UCSD-AML1 (cell line): ENCODE data around the gene FNTB.

Source experiments
- DNase-seq: peaks from one replicate; lab custom pipeline; 2025; ENCODE audit not compliant: unreplicated experiment; lab: John Stamatoyannopoulos, UW

FNTB gene, protein sequence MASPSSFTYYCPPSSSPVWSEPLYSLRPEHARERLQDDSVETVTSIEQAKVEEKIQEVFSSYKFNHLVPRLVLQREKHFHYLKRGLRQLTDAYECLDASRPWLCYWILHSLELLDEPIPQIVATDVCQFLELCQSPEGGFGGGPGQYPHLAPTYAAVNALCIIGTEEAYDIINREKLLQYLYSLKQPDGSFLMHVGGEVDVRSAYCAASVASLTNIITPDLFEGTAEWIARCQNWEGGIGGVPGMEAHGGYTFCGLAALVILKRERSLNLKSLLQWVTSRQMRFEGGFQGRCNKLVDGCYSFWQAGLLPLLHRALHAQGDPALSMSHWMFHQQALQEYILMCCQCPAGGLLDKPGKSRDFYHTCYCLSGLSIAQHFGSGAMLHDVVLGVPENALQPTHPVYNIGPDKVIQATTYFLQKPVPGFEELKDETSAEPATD

DNA sequence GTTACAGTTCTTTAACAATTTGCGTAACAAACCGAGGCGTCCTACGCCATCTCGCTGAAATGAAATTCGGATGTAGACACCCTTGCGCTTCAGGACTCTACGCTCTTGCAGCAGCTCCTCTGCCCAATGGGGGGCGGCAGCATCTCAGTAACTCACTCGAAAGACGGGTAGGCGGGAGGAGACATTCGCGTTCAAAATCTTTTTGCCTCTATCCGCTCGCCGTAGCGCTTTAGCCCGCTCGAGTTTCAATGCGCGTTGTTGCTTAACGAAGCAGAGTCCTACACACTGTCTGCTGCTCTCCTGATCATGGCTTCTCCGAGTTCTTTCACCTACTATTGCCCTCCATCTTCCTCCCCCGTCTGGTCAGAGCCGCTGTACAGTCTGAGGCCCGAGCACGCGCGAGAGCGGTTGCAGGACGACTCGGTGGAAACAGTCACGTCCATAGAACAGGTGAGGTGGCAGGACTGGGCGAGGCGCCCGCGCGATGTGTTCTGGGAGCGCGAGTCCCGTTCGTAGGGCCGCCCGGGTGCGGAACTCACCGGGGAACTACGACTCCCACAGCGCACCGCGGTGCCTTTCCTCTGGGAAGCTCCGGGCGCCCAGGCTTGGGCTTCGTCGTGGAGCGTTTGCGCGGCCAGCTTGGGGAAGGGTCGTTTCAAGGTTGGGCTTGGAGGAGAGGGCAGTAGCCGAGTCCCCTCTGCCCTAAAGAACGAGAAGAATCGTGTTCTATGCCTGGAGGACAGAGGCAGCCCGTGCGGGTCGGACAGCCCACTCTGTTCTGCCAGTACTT, at the start of gene FNTB:
Gene FNTB (plus strand): TSS at position 248 of the 790 bp plus-strand sequence. CDS start 59 bp downstream, at position 307.
- DNase-seq = peak; percentile 95

DNA sequence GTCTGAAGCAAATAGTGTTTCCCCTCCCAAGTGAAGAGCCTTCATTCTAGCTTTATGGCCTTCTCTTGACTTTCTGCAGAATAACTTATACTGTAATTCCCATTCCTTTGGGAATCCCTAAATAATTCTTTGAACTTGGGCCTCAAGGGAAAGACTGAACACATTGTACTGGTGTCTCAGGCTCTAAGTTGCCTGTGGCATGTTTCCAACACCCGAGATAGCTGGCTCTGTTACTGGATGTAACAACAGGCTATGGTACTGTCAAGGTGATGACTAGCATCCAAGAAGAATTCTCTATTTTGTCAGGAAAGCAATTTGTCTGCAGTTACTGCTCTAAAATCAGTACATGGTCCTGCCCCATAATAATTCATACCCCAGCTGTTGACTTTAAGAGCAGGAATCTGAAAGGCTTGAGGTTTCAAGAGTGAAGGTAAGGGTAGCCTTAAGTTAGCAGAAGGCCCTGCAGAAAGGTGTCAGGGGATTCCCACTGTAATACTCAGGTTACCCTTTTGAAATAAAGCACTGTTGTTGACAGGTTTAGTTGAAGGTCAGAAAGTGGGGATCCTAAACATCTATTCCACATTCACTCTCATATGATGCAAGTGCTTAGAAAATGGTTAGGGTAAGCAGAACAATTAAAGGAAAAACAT, 49.4 kb upstream of the FNTB start:
- no peak for DNase-seq

DNA sequence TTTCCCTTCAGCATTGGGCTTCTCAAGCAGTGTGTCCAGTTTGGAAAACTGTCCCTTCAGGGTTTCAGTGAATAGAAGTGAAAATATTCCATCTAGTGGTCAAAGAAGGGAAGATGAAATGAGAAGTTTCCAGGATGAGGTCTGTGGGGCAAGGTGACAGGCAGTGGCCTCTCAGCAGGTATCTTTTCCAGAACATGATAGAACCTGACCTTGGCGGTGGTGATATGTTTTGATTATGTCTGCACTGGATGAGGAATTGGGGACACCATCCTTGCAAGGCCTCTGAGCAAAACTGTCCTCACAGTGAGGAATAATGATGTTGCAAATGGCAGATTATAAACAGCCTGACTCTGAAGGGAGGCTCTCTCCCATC, 48.9 kb upstream of the FNTB start:
- DNase-seq = no peak

DNA sequence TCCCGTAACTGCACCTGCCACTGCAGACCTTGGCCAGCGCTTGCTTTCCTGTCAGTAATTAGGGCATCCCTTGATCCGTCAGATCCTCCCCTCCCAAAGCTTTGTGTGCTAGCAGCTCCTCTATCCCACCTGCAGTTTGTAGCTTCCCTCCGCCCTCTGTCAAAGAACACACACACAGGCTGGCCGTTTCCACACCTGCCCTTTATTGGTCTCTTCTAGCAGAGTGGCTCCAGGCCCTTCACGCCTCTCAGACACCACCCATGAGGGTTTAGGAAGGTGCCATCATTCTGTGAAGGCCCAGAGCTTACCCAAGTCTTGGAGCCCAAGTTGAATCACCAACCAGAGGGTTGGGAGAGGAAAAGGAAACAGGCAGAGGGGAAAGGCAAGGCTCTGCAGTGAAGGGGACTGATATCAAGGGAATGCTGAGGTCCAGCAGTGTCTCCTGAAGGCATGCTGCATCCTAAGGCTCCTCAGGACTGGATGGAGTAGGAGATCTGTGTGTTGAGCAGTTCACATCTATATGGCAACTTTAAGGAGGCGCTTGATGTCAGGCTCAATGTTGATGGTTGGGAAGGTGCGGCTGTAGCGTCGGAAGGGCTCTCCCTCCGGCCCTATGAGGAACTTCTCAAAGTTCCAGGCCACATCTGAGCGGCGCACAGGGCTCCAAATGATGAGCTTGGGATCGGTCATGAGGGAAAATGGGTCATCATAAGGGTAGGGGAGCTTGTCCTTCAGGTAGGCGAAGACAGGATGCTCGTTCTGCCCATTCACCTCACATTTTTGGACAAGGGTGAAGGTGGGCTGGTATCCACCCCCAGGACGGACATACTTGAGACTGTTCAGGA, 47.5 kb upstream of the FNTB start:
- DNase-seq = no peak

DNA sequence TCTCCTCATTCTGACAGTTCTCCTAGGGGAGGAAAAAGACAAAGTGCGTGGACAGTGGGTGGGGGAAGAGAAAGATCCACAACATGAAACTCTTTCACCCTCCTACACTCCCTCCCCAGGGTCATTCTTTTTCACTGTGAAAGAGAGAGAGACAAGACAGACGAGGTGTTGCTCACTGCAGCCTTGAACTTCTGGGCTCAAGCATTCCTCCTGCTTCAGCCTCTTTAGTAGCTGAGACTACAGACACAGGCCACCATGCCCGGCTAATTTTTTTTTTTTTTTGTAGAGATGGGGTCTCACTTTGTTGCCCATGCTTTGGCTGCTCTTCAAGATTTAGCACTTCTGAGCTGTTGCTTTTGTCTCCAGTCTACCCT, 46.9 kb upstream of the FNTB start:
- DNase-seq = no peak

DNA sequence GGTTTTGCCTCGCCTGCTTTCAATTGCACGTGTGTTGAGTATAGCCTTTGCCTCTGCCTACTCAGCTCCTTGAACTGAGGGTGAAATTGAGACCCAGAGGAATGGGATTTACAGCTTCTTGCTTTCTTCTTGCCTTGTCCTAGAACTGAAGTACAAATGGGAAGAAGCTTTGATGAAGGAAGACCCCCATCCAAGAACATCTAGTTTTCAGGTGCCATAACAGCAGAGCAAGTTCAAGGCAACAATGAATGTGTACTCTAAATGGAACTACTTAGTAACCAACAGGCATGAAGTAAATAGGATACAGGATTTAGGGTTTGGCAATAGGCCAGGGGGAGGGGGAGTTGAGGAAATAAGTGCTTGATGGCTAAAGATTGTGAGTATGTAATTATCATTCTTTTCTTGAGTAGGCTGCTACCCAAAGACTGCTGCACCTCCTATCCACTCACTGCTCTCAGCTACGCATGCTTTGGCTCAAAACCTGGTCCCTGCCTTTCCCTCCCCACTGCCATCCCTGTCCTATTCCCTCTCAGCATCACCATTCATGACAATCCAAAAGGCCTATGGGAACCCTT, 46.3 kb upstream of the FNTB start:
- no peak for DNase-seq

DNA sequence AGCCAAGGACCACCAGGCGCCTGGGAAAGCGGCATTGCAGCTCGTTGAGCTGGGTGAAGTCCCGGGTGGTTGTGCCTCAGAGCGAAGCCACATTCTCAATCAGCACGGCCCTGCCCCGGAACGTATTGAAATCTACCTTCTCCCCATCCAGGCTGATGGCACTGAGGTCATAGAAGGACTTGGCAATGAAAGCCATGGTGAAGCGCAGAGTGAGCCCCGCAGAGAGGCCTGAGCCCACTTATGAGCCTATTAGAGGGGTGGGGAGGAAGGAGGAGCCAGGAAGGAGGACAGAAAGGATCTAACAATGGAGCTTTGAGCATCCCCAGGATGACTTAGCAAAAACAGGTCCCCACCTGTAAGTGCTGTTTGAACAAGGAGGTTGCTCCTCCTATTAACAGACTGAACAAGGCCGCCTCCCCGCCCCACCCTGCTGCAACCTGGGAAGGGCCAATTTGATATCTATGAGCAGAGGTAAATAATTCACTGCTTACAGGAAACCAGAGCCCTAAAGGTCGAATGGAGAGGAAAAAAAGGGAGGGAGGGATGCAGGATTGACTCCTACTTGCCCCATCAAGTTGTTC, 44.1 kb upstream of the FNTB start, which contains the start of gene GPX2:
Gene GPX2 (minus strand): TSS at position 215 of the 581 bp plus-strand sequence. CDS start 19 bp downstream, at position 196.
- no peak for DNase-seq

DNA sequence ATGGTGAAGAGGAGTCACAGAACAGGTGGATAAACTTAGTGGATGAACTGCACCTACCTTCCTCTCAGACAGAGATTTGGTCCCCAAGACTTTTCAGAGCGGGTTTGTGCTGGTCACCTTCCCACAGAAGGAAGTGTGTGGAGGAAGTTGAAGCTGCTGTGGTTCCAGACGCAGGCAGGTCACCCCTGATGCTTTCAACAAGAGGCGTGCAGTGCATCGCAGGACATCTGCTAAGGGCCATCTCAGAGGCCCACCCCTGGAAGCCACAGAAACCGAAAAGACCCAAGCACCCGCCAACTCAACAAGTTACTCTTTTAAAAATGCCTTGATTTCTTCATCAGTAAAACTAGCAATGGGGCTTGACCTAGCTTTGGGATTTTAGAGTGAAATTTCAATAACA, 43.1 kb upstream of the FNTB start:
- DNase-seq = no peak

DNA sequence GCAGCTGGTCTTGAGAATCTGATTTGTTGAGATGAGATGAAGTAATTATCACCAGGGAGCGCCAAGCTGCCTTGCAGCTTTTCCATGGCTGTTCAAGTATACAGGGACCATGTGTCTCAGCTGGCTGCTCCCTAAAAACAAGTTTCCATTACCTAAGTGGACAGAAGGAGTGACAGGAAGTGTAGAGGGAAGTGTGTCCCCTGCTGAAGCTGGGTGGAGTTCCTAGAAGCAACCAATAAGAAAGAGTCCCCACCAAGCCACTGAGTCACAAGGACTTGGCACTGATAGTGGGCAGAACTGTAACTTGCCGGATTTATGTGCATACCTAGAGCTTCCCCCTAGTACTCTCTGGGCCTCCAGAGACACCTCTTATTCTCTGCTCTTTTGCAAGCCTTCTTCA, 42.7 kb upstream of the FNTB start:
- DNase-seq = no peak

DNA sequence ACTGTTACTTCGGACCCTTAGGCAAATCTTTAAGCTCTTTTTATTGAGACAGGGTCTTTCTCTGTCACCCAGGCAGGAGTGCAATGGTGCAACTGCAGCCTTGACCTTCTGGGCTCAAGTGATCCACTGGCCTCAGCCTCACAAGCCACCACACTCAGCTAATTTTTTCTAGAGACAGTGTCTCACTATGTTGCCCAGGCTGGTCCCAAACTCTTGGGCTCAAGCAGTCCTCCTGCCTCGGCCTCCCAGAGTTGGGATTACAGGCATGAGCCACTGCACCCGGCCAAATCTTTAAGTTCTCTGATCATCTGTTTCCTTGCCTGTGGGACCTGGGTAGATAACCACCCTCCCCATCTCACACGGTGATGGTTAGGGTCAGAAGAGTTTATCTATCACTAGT, 41.8 kb upstream of the FNTB start:
- DNase-seq = no peak

DNA sequence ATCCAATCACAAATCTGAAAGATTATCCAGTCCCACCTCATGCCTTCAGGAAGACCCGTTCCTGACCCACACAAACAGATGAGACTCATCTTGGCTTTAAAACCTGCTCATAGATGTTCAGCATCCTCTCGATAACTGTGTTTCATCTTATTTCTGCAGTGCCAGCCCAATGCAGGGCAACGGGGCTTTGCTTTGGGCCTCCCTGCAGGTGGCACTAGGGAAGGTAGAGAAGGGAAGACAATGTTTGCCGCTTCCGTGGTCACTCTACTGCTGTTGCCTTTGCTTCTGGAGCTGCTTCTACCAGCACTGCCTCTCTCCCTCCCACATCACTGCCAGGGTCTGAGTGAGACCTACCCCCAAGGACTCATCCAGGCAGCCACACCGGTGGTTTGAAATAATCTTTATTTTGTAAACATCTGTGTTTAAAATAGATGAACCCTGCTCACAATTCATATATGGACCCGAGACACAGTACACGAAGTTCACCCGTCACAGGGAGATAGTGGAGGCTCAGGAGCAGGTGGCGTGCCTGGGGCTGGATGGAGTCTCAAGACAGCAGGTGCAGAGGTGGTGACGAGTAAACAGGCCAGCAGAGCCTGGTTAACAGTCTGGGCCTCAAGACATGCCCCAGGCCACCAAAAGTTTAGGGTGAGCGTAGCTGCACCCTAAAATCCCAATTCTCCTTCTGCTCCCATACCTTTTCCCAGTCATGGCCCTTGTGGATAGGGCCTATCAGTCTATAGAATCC, 41.1 kb upstream of the FNTB start:
- DNase-seq = no peak

DNA sequence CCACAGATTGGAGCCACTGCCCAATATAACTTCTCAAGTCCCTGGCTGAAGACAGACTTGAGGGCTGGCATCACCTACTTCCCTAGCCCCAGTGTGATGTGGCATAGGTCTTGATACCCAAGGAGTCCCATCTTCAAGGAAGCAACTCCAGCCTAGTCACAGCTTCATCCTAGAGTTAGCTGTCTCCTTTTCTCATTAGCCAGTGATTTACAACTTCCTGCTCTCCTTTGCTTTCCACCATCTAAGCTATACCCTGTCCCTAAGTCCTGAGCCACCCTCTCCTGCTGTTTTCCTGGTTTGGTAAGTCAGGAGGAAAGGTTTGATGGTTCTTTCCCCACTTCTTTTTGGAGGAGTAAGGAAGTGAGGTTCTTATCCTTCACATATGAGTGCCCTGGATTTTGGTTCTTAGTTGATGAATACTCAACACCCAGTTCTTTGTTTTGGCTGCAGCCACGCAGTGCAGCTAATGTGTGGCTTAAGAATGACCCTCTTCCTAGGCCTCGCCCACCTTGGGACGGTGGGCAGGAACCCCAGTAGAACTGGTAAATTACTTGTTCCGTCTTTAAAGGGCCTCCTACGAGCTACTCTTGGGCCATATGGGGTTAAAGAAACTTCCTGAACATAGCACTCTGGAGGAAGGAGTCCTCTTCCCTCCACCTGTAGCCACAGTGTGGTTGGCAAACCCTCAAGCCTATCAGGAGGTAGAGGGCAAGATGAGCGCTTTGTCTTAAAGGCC, 40.2 kb upstream of the FNTB start:
- no peak for DNase-seq

DNA sequence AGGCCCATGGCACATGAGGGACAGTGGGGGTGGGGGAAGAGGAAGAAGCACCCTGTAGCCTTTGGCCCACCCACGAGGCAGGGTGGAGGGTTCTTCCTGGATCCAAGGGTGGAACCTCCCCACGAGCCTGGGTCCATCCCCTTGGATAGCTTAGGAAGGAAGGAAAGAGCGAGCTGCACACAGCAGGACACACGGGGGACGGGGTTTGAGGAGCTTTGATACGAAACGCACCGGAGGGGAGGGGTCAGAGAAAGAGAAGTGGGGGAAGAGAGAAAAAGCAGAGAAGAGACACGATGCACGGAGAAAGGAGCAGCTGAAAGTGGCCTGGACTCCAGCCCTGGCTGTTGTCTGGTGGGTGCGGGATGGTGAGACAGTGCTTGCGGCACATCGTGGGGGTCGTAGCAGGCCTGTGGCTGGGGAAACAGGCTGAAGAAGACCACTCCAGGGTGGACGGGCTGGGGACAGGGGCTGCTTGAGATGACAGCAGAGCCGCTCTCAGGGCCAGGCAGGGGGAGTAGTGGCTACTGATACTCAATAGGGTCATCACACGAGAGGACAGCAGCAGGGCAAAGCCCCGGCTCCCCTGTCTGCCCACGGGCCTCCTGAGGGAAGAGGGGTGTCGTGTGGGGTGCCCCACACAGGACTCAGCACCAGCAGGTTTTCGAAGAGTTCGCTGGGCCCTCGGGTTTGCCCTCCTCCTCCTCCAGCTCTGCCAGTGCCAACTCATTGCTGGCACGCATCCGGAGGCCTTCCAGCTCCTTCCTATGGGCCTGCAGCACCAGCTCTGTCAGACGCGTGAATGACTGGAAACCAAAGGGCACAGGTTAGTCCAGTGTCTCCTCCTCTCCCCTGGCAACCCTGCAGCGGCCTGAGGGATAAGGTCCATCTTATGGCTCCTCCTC, 38.7 kb upstream of the FNTB start:
- no peak for DNase-seq

DNA sequence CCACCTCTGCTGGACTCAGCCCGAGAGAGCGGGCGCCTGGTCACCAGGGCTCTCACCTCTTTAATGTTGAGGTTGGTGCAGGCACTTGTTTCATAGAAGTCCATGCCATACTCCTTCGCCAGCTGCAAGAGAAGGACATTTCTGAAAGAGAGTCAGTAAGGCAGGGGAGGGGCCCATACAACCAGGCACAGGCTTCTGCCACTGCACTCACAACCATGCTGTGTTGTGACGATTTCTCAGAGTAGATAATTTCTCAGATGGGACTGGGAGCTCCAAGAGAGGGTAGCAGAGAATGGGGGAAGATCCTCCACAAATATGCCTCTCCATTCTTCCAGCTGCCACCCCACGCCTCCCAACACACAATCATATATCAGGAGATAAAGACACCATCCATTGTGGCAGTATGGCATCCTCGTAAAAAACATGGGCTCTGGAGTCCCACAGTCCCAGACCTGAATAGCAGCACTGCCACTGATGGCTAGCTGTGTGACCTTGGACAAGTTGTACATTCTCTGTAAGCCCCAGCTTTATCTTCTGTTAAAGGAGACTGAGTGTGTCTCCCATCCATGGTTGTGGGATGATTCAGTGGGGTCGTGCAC, 38.0 kb upstream of the FNTB start:
- DNase-seq = no peak

DNA sequence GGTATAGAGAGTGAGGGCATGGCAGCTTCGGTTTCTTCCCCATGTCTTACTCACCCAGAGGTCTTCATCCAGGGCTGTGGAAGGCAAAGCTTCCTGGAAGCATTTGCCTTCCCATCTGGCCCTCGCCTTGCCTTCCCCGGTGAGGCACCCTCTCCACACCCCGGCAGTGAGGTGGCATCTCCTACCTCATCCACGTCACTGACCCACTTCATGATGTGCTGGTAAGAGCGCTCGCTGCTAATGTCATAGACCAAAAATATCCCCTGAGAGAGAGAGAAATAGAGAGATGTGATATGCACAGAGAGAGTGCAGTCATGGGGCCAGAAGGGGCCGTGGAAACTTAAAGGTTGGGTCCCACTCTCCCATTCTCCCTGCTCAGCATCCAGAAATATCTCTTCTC, 35.8 kb upstream of the FNTB start:
- DNase-seq = no peak

DNA sequence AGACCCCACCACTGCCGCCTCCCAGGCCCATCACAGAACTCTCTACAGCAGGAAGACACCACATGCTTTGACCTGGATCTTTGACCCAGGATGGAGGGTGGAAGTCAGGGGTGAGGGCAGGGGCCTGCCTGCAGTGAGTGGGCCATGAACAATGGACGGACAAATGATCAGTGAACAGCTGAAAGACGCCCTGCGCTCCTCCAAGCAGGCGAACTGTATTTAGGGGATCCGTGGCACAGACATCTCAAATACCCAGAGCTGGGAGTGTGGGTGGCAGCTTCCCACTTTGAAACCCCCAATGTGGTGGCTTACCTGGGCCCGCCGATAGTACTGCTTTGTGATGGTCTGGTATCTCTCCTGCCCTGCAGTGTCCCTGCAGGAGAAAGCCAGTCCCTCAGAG, 35.4 kb upstream of the FNTB start:
- no peak for DNase-seq

DNA sequence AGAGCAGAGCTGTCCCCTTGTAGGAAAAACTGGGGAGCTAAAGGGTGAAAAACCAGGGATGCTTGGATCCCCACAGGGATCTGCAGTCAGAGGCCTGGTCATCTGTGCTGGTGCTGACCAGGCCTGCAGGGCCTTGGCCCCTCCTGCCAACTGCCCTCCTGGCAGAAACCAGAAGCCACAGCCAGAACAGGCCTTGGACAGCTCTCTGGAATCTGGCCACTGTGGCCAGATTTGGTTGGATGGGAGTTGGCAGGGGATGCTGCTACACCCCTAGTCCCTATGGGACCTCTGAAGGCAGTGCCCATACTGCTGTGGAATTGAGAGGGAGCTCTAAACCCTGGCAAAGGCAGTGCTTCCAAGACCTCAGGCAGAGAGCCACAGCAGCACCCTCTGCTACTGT, 35.0 kb upstream of the FNTB start:
- DNase-seq = no peak
